ENCODE data around the gene PCSK6.

- TF ChIP-seq ZFP30 (CRISPR knock-in tag; IDR thresholded peaks at IDR 0.05) (no peak), CSDC2 (CRISPR knock-in tag; IDR thresholded peaks at IDR 0.05) (no peak), ZNF565 (CRISPR knock-in tag; conservative IDR thresholded peaks at IDR 0.05; ENCODE audit: low read depth) (no peak), ZC3H10 (CRISPR knock-in tag; IDR thresholded peaks at IDR 0.05) (no peak), CREB5 (CRISPR knock-in tag; IDR thresholded peaks at IDR 0.05; ENCODE audit: low read depth) (no peak), PATZ1 (CRISPR knock-in tag; IDR thresholded peaks at IDR 0.05; ENCODE audit: borderline replicate concordance) (no peak), ZFP3 (CRISPR knock-in tag; IDR thresholded peaks at IDR 0.05) (no peak), ZNF8 (CRISPR knock-in tag; IDR thresholded peaks at IDR 0.05) (no peak), SNAI2 (CRISPR knock-in tag; IDR thresholded peaks at IDR 0.05) (no peak), GLIS3 (CRISPR knock-in tag; IDR thresholded peaks at IDR 0.05) (no peak), TOX (CRISPR knock-in tag; IDR thresholded peaks at IDR 0.05; ENCODE audit: borderline replicate concordance) (no peak)
Observed at GRCh38 chr15:101520395-101520794, 30.9 kb upstream of the PCSK6 start.

All from SK-N-SH treated with all-trans-retinoic acid at 6 μM for 48 hours (cell line).